NCI-H460 (cell line): Measurements from ENCODE around the gene CCDC34. TPM values are rescaled to one million over a fixed set of nuclear protein-coding genes. Genes with fewer than 3 reads are reported as not detected.

ENCODE experiments used
- DNase-seq: peaks from one replicate; pipeline ENCODE4 v3.0.0-alpha.2; 2016; ENCODE audit warnings: low read depth; ENCODE audit errors: extremely low read depth
- total RNA-seq: library from RNA; depleted of rRNA; stranded (reverse); fragments of >200 nt; shearing (Covaris generic); gene quantifications from 2 replicates; pipeline ENCODE4 v1.2.3, GENCODE V29; 2014; rRNA removed

The CCDC34 gene
- total RNA-seq, 1 experiment from 2014 or later, result 6.2 TPM

DNA sequence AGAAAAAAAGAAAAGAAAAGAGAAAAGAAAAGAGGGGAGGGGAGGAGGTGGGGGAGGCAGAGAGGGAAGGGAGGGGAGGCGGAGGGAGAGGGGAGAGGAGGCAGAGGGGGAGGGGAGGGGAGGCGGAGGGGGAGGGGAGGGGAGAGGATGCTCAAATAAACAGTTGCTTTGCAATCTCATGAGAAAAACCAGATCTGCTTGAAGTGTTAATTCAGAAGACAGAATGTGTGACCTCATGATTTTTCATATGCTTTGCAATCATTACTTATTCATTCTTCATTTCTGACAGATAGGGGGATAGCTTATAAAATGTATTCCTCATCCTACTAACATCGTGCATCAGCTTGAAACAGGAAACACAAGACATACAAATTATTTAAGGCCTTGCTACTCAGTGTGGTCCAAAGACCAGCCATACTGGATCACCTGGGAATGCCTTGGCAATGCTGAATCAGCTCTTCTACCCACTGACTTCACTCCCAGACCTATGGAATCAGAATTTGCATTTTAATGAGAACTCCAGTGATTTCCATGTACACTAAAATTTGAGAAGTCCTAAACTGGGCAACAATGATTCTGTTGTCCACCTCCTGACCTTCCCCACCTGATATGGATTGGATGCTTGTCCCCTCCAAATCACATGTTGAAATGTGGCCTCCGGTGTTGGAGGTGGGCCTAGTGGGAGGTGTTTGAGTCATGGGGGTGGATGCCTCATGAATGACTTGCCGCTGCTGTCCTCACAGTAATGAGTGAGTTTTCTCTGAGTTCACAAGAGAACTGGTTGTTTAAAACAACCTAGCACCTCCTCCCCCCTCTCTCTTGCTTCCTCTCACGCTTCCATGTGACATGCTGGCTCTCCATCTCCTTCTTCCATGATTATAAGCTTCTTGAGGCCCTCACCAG is 69.2 kb downstream of the CCDC34 start:
- no peak for DNase-seq

- no peak for DNase-seq
Observed at GRCh38 chr11:27292637-27293010, 70.4 kb downstream of the CCDC34 start.

- DNase-seq, result no peak
Observed at GRCh38 chr11:27291954-27292636, 70.9 kb downstream of the CCDC34 start.

- DNase-seq, result no peak
Observed at GRCh38 chr11:27291302-27291889, 71.6 kb downstream of the CCDC34 start.

DNA sequence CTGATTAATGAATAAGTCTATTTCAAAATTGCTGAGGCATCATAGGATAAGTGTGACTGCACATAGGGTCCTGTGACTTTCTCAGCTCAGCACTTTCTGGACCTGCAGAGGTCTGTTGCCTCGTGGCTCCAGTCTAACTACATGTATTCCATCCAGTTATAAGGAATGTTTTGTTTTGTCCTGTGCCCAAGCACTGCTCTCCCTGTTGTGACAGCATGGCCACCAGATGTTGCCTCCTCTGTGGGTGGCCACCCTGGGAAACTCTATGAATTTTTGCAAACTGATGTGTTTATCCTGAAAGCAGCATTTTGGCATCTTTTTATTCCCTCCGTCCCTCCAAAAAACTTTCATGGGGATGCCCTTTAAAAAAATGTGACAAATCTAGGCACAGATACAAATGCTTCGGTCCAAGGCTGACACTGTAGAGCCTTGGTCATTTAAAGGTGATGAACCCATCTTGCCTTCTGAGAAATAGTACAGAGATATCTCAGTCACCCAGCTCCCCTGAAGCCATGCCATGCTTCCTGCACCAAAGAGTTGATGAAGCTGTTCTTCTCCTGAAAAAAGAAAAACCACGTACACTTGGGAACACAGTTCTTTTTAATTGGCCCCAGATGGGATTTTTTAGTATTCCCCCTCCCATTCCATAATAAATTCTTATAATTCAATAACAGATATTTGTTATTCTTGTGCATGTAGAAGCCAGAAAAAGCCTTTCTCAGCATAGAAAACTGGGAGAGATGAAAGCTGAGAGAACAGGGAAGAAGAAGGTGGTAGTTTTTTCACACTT is 72.6 kb downstream of the CCDC34 start:
- DNase-seq, result no peak

Other genes with a start within 250 kb of the CCDC34 start
- 54.0 and 59.8 TPM in 2 replicates for gene LGR4, start 109.6 kb upstream of the CCDC34 start, total RNA-seq
- gene LIN7C, start 143.6 kb upstream of the CCDC34 start, total RNA-seq, result 62.5 and 67.4 TPM in 2 replicates